GM18870 (cell line): ENCODE results near the gene SELENON.
"Not testable (repeated sequence)": the region's sequence is repeated elsewhere in the genome, so short reads cannot be mapped to it uniquely, and the experiment has no call there.

Source experiments
- ATAC-seq: cut with Tn5 transposase; IDR thresholded peaks from one replicate; pipeline ENCODE4 v1.9.1; 2021; ENCODE audit warnings: moderate library complexity; ENCODE audit not compliant: unreplicated experiment

Gene SELENON

DNA sequence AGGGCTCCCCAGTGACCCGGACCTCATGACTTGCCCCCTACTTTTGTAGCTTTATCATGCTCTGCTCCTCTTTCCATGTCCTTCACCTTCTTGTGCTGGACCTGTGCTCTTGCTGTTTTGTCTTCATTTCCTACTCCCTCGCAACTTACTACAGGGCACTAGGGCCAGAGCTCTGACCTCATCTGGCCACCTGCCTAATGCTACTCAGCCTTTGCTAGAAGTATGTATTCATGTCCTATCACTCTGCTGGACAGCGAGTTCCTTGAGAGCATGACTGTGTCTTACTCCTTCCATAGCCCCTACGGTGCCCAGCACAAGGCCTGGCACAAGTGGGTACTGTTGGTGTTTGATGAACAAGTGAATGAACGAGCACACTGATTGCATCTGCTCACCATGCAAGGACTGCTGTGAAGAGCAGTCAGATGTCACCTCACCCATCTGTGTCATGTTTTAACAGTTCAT, 21.7 kb downstream of the SELENON start:
- no peak for ATAC-seq

DNA sequence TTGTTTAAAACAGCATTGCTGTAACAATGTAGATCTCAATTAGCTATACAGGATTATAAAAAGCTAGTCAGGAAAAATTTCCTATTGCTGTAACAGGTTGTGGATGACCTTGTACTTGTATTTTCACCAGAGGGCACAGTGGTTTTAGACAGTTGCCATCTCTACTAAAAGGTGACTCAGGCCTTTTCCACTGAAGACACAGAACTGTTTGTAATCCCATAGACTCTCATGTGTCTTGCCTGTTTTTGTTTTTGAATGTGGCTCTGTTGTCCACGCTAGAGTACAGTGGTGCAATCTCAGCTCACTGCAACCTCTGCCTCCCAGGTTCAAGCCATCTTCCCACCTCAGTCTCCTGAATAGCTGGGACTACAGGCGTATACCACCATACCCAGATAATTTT, 25.6 kb downstream of the SELENON start:
- no peak for ATAC-seq

- no peak for ATAC-seq
These were observed 26.6 kb downstream of the SELENON start for GRCh38 chr1:25826571-25826970.

DNA sequence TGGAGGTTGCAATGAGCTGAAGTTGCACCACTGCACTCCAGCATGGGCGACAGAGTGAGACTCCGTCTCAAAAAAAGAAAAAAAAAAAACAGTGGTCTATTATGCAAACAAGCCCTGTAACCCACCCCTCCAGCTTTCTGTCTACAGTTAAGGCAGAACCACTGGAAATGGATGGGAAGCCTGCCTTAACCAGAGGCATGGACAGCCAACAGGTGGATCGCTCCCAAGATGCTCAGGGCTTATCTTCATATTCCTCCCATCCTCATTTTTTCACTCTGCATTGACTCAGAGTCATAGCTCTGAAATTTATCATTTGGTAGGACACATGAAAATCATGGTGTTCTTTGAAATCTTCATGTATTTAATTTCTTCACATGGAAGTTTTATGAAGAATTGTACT, 28.5 kb downstream of the SELENON start:
- ATAC-seq, result no peak

DNA sequence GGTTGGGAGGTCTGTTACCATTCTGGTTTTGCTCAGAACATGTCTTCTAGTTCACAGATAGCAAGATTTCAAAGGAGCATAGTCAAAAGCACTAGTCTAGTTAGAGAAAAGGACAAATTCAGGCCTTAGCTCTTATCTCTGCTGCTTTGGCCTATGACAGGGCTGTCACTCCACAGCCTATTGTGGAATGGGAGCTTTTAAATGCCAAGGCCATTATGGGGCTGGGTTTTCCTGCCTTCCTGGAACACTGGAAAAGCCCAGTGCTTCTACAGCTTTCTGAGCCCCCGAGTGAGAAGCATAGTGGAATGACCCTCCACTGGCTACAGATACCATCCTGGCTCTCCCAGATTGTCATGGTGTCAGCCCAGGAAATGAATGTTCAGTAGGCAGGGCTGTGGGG, 29.1 kb downstream of the SELENON start:
- ATAC-seq, result no peak

- ATAC-seq, result no peak
These were observed 31.7 kb downstream of the SELENON start for GRCh38 chr1:25831569-25832196.

GRCh38 chr1:25832336-25833037, 32.5 kb downstream of the SELENON start:
- ATAC-seq, result no peak

DNA sequence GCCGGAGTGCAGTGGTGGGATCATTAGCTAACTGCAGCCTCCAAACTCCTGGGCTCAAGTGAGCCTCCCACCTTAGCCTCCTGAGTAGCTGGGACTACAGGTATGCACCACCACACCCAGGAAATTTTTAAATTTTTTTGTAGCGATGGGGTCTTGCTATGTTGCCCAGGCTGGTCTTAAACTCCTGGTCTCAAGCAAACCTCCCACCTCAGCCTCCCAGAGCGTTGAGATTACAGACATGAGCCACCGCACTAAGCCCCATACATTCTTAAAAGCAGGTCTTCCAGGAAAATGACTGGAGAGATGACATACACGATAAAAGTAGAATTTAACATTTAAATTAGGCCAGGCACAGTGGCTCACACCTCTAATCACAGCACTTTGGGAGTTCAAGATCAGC, 33.2 kb downstream of the SELENON start:
- no peak for ATAC-seq

GRCh38 chr1:25834894-25835293, 34.9 kb downstream of the SELENON start:
- ATAC-seq, result no peak

- ATAC-seq, result no peak
These were observed 36.7 kb downstream of the SELENON start for GRCh38 chr1:25836695-25837094.

DNA sequence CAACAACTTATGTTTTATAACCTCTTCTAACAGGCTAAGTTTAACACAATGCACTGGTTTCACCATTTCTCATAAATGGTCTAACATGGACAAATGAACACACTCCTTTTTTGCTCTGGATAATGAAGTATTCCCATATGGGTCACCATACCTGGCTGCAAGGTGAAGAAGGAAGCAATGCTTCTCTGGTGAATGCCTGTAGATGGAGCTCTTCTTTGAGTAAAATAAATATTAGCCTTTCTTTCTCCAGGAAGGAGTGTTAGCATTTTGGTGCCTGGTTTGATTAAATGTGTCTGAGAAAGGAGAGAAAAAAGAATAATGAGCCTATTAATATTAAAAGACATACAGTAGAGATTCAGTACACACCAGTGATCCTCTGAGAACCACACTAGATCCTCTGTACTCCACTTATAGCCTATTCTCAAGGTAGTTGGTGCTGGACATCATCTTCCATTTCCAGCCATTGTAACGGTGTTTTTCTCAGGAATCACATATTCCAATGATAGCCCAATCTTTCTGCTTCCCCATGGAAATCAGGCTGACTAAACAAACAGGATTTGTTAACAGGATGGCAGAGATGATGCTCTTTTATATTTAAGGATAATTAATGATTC, 37.4 kb downstream of the SELENON start:
- ATAC-seq, result no peak

- ATAC-seq, result not testable (repeated sequence)
These were observed 39.8 kb downstream of the SELENON start for GRCh38 chr1:25839808-25840207.

DNA sequence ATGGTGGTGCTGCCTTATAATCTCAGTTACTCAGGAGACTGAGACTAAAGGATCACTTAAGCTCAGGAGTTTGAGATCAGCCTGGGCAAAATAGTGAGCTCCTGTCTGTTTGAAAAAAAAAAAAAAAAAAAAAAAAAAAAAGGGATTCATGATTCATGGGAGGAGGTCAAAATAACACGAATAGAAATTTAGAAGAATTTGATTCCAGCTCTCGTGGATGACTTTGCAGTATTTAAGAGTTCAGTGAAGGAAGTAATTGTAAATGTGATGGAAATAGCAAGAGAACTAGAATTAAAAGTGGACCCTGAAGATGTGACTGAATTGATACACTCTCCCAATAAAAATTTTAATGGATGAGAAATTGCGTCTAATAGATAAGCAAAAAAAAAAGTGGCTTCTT, 43.5 kb downstream of the SELENON start:
- ATAC-seq, result no peak

- no peak for ATAC-seq
These were observed 44.7 kb downstream of the SELENON start for GRCh38 chr1:25844536-25845337.

DNA sequence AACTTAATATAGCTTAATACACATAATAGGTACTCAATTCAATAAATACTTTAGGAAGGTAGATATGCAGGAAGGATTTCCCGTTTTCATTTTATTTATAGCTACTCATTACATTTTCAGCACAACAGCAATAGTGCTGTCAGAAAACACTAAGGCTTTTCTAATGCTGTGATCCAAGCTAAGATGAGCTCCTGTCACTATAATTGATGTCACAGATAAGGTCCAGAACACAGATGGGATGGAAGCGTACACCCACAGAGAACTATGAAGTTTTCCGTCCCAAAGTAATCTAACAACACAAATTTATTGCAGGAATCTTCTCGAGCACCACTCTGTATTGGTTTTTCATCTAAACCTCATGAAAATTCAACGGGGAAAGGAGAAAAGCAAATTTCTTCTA, 45.7 kb downstream of the SELENON start:
- ATAC-seq, result no peak

- no peak for ATAC-seq
These were observed 47.9 kb downstream of the SELENON start for GRCh38 chr1:25847929-25848328.

GRCh38 chr1:25848531-25848930, 48.5 kb downstream of the SELENON start:
- no peak for ATAC-seq

DNA sequence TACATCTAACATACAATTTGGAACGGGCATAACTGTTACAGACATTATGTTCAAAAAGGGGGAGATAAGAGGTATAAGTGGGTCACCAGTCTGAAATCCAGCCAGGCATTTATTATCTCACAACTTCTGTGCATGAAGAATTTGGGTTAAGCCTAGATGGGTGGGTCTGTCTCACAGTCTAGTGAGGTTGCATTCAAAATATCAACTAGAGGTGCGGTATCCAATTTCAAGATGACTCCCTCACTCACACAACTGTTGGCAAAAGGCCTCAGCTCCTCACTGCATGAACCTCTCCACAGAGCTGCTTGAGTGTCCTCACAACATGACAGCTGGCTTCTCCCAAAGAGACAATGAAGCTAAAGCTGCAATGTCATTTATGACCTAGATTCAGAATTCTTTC, 54.6 kb downstream of the SELENON start:
- ATAC-seq, result no peak

GRCh38 chr1:25856856-25857255, 56.9 kb downstream of the SELENON start:
- ATAC-seq, result no peak

GRCh38 chr1:25858494-25858893, 58.5 kb downstream of the SELENON start:
- ATAC-seq, result no peak
